HepG2 (cell line): Measurements from ENCODE around the gene CKLF. TPM values are rescaled to one million over a fixed set of nuclear protein-coding genes. Genes with fewer than 3 reads are reported as not detected.
A peak's percentile ranks its signal among the peaks of the same experiment; 100 is the strongest.

Experiments
- BCL6 ChIP-seq: IDR thresholded peaks from 2 replicates; pipeline ENCODE4 v1.6.1; 2016; ENCODE audit warnings: missing genetic modification reagents, missing compliant biosample characterization
- CC2D1A ChIP-seq: sonication (generic); formaldehyde crosslinking; IDR thresholded peaks from 2 replicates; pipeline ENCODE4 v1.8.1; 2023; ENCODE audit warnings: mild to moderate bottlenecking, missing genetic modification reagents
- CHCHD3 ChIP-seq: sonication (generic); formaldehyde crosslinking; IDR thresholded peaks from 2 replicates; pipeline ENCODE4 v1.8.0; 2022; ENCODE audit warnings: mild to moderate bottlenecking, missing genetic modification reagents, moderate library complexity
- DZIP1 ChIP-seq: sonication (generic); formaldehyde crosslinking; IDR thresholded peaks from 2 replicates; pipeline ENCODE4 v1.5.0; 2020; ENCODE audit warnings: mild to moderate bottlenecking, missing genetic modification reagents
- FIP1L1 ChIP-seq: fragments of 200-400 bp; formaldehyde crosslinking; IDR thresholded peaks from 2 replicates; pipeline ENCODE4 v1.6.1; 2018; ENCODE audit warnings: low read depth, mild to moderate bottlenecking, low read length, moderate library complexity, borderline replicate concordance; ENCODE audit not compliant: insufficient read depth
- HNF1B ChIP-seq: sonication (generic); formaldehyde crosslinking; IDR thresholded peaks from 2 replicates; pipeline ENCODE4 v1.5.1; 2020; ENCODE audit warnings: mild to moderate bottlenecking, moderate library complexity, missing genetic modification reagents
- NCOA2 ChIP-seq: sonication (generic); formaldehyde crosslinking; IDR thresholded peaks from 2 replicates; pipeline ENCODE4 v1.8.0; 2022; ENCODE audit warnings: inconsistent platforms
- NCOA5 ChIP-seq: sonication (generic); formaldehyde crosslinking; IDR thresholded peaks from 2 replicates; pipeline ENCODE4 v1.4.0; 2020; ENCODE audit warnings: missing genetic modification reagents
- PREB ChIP-seq: sonication (generic); formaldehyde crosslinking; IDR thresholded peaks from 2 replicates; pipeline ENCODE4 v1.4.0; 2020; ENCODE audit warnings: missing genetic modification reagents
- RORA ChIP-seq: sonication (generic); formaldehyde crosslinking; IDR thresholded peaks from 2 replicates; pipeline ENCODE4 v1.5.0; 2020; ENCODE audit warnings: mild to moderate bottlenecking, missing genetic modification reagents, moderate library complexity
- TBP ChIP-seq: sonication (generic); formaldehyde crosslinking; IDR thresholded peaks from 2 replicates; pipeline ENCODE4 v1.5.0; 2020; ENCODE audit warnings: missing genetic modification reagents
- TMF1 ChIP-seq: sonication (generic); formaldehyde crosslinking; IDR thresholded peaks from 2 replicates; pipeline ENCODE4 v1.8.1; 2022; ENCODE audit warnings: low read depth, missing genetic modification reagents
- ZNF280B ChIP-seq: sonication (generic); formaldehyde crosslinking; IDR thresholded peaks from 2 replicates; pipeline ENCODE4 v1.5.0; 2020; ENCODE audit warnings: missing genetic modification reagents, mild to moderate bottlenecking, borderline replicate concordance
- ZNF687 ChIP-seq: sonication (generic); formaldehyde crosslinking; IDR thresholded peaks from 2 replicates; pipeline ENCODE4 v1.5.1; 2020; ENCODE audit warnings: mild to moderate bottlenecking, missing genetic modification reagents, moderate library complexity
- ZNF784 ChIP-seq: sonication (generic); formaldehyde crosslinking; IDR thresholded peaks from 2 replicates; pipeline ENCODE4 v1.5.1; 2020; ENCODE audit warnings: missing genetic modification reagents, mild to moderate bottlenecking, borderline replicate concordance
- polyA plus RNA-seq, 8 experiments: library from polyadenylated mRNA; depleted of rRNA in 3 of 8; stranded (reverse) in 7 of 8; unstranded in 1 of 8; fragments of >200 nt; fragmentation: Illumina TruSeq in 4 of 8; extraction: Trizol in 4 of 8; gene quantifications; 2 replicates each; pipeline versions ENCODE4 v1.2.1 to v1.2.3, GENCODE V29; 2011 to 2016; ENCODE audit warnings: low read depth in 4 of 8, missing spikeins in 1 of 8, mixed read lengths in 1 of 8; ENCODE audit not compliant: insufficient read depth in 1 of 8
- total RNA-seq, 5 experiments: library from RNA; depleted of rRNA; stranded (reverse); fragments of >200 nt; fragmentation: Illumina TruSeq; extraction: Trizol; gene quantifications; 2 replicates each; pipeline ENCODE4 v1.2.3, GENCODE V29; 2016; ENCODE audit warnings: low read depth in 1 of 5

Gene CKLF
- total and polyA plus RNA-seq, 2 of the 13 experiments (the other 11 are each of a cell fraction or from before 2014, with no cell fraction given) = 120 to 167 TPM

GRCh38 chr16:66515596-66516508 lies 36.5 kb upstream of the CKLF start (continued):
- TF ChIP-seq ZNF687 (CRISPR knock-in tag) (peak; percentile 11; the same call in 1 of the 2 replicates), FIP1L1 (no peak), CC2D1A (CRISPR knock-in tag) (no peak), TMF1 (CRISPR knock-in tag) (no peak), TBP (CRISPR knock-in tag) (no peak), ZNF280B (CRISPR knock-in tag) (no peak), BCL6 (CRISPR knock-in tag) (no peak), DZIP1 (0 out of 2 replicates have a peak, but pooled peaks have one; percentile 16), PREB (CRISPR knock-in tag) (no peak), ZNF784 (CRISPR knock-in tag) (no peak), NCOA5 (no peak), HNF1B (CRISPR knock-in tag) (no peak), NCOA2 (no peak), CHCHD3 (no peak), RORA (CRISPR knock-in tag) (no peak)
